ENCODE measurements around the gene DNAI4. TPM values are rescaled to one million over a fixed set of nuclear protein-coding genes. Genes with fewer than 3 reads are reported as not detected.
"Not testable (repeated sequence)": the region's sequence is repeated elsewhere in the genome, so short reads cannot be mapped to it uniquely, and the experiment has no call there.

DNAI4 gene
- polyA plus RNA-seq, 3 donors, result 14.2 to 17.0 (median 16.2) TPM

DNA sequence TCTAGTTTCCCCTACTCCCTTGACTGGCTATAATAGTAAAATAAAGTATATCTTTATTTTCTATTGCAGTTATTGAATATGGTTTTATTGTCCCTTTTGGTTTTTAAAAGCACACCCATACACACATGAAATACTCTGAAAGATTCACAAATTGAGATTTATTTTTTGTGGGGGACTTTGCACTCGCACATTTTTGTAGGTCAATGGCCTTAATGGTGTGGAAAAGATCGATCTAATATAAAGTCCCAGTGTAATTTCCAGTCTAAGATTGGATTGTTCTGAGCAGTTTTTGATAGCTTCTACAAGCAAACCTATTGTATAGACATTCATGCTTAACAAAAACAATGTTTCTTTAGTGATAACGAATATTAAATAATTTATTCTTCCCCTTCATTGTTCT lies 64.1 kb downstream of the DNAI4 start:
- no peak for DNase-seq (ENCODE audit: extremely low read depth in 1 of 11, low read depth in 9 of 11, low spot score in 4 of 11)

DNA sequence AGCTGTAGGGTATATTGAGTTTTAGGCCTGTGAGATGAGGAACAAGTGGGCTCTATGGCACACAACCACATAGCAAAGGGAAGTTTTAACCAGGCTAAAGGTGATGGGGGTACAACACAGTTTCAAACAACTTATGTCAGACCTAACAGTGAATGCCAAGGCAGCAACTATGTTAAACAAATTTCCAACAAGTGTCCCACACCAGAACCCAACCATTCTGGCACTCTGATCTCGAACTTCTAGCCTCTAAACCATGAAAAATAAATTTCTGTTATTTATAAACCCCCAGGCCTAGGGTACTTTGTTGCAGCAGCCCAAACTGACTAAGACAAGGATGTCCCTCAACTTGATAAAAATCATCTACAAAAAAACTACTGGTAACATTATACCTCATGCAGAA lies 71.3 kb downstream of the DNAI4 start:
- no peak for DNase-seq (ENCODE audit: extremely low read depth in 1 of 11, low read depth in 9 of 11, low spot score in 4 of 11)

- no peak for DNase-seq (ENCODE audit: extremely low read depth in 1 of 11, low read depth in 9 of 11, low spot score in 4 of 11)
Observed at GRCh38 chr1:66852870-66853269, 71.8 kb downstream of the DNAI4 start.

- no peak for DNase-seq (ENCODE audit: extremely low read depth in 1 of 11, low read depth in 9 of 11, low spot score in 4 of 11)
Observed at GRCh38 chr1:66850989-66851388, 73.7 kb downstream of the DNAI4 start.

GRCh38 chr1:66848193-66848592 lies 76.5 kb downstream of the DNAI4 start:
- DNase-seq (ENCODE audit: extremely low read depth in 1 of 11, low read depth in 9 of 11, low spot score in 4 of 11), result peak in 1 of 11 donors; percentile 7

- no peak for DNase-seq (ENCODE audit: extremely low read depth in 1 of 11, low read depth in 9 of 11, low spot score in 4 of 11)
Observed at GRCh38 chr1:66840929-66841328, 83.7 kb downstream of the DNAI4 start.

GRCh38 chr1:66834926-66835325 lies 89.7 kb downstream of the DNAI4 start:
- no peak for DNase-seq (ENCODE audit: extremely low read depth in 1 of 11, low read depth in 9 of 11, low spot score in 4 of 11)

GRCh38 chr1:66833112-66833511 lies 91.5 kb downstream of the DNAI4 start:
- no peak for DNase-seq (ENCODE audit: extremely low read depth in 1 of 11, low read depth in 9 of 11, low spot score in 4 of 11)

- DNase-seq (ENCODE audit: extremely low read depth in 1 of 11, low read depth in 9 of 11, low spot score in 4 of 11), result no peak
Observed at GRCh38 chr1:66831529-66832239, 93.0 kb downstream of the DNAI4 start.

GRCh38 chr1:66824771-66825170 lies 99.9 kb downstream of the DNAI4 start:
- no peak for DNase-seq (ENCODE audit: extremely low read depth in 1 of 11, low read depth in 9 of 11, low spot score in 4 of 11)

- DNase-seq (ENCODE audit: extremely low read depth in 1 of 11, low read depth in 9 of 11, low spot score in 4 of 11), result no peak
Observed at GRCh38 chr1:66809736-66810326, 114.8 kb downstream of the DNAI4 start.

DNA sequence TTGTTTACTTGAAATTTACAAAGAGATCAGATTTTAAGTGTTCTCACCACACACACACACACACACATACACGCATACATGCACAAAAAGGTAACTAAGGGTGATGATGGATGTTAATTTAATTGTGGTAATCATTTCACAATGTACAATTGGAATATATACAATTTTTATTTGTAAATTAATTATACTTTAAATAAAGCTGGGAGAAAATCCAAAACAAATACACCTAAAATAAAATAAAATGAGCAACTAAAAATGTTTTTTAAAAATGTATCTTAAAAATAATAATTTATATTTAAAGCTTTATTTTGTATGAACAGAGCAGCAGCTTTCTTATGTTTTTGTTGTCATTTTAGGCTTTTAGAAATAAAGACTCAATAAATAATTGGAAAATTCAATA lies 115.4 kb downstream of the DNAI4 start:
- DNase-seq (ENCODE audit: extremely low read depth in 1 of 11, low read depth in 9 of 11, low spot score in 4 of 11), result no peak

- DNase-seq (ENCODE audit: extremely low read depth in 1 of 11, low read depth in 9 of 11, low spot score in 4 of 11), result not testable (repeated sequence)
Observed at GRCh38 chr1:66795839-66796238, 128.8 kb downstream of the DNAI4 start.

DNA sequence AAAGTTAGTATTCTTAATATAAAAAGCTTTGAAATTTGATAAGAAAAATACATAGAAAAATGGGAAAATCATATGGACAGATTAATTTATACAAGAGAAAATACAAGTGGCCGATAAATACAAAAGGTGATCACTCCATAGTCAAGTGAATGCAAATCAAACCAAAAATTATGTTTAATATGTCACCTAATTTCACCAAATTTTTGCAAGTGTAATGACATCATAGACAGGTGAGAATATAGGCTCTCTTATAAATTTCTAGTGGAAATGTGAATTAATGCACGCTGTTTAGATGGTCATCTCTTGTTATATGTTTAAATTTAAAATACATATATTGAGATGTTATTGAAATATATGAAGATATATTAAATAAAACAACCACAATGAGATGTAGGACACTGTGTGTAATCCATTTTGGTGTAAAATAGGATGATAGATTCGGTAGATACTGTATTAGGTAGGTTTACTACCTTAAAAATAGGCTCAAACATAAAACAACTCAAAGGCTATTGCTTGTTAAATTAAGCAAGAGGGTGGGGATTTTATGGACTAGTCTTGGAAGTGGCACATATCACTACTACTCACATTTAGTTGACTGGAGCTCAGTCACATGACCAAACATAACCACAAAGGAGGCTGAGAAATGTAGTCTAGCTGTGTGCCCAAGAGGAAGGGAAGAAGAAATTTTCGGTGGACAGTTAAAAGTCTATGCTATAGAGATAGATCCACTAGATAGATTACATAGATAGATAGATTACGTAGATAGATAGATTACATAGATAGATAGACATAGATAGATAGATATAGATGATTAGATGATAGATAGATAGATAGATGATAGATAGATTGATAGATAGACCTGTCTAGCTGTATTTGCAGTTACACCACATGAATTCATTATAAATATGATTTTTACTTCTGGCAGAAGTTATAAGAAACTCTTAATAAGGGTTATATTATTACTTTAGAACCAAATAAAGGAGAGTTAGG lies 132.7 kb downstream of the DNAI4 start:
- DNase-seq (ENCODE audit: extremely low read depth in 1 of 11, low read depth in 9 of 11, low spot score in 4 of 11), result no peak

DNA sequence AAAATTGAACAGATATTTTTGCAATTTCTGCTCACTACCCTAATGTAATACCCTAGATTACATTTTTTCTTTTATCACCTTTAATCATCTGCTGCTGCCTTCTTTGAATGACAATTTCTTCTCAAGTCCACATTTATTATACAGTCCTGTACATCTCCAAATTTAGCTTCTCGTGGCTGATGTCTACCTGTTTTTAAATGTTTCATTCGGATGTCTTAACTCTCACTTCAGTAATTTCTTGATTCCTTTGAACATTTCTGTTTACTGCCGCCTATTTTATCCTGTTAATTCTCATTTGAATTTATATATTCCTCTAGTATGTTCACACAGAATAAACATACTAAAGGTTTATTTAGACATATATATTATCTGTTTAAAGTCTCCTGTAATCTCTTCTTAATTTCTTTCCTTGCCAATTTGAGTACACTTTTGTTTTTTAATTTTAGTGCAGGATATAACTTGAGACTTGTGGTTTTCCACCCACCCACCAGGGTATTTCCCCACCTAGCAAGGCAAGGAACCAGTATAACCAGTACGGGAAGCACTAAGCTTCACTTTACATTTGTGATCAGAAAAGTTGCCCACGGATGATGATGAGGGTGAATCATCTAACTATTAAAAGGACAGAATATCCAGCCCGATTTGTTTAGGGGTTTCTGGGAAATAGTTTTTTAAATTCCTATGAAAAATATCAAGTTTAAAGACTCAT lies 136.3 kb downstream of the DNAI4 start:
- no peak for DNase-seq (ENCODE audit: extremely low read depth in 1 of 11, low read depth in 9 of 11, low spot score in 4 of 11)

GRCh38 chr1:66787641-66788040 lies 137.0 kb downstream of the DNAI4 start:
- DNase-seq (ENCODE audit: extremely low read depth in 1 of 11, low read depth in 9 of 11, low spot score in 4 of 11), result no peak

GRCh38 chr1:66785800-66786199 lies 138.9 kb downstream of the DNAI4 start:
- not testable (repeated sequence) for DNase-seq (ENCODE audit: extremely low read depth in 1 of 11, low read depth in 9 of 11, low spot score in 4 of 11)

- no peak for DNase-seq (ENCODE audit: extremely low read depth in 1 of 11, low read depth in 9 of 11, low spot score in 4 of 11)
Observed at GRCh38 chr1:66779475-66780078, 145.1 kb downstream of the DNAI4 start.

GRCh38 chr1:66778969-66779368 lies 145.7 kb downstream of the DNAI4 start:
- no peak for DNase-seq (ENCODE audit: extremely low read depth in 1 of 11, low read depth in 9 of 11, low spot score in 4 of 11)

All from renal cortex interstitium (tissue), 11 donors.